Neural cell (in vitro differentiated cells): ENCODE measurements around the gene MCC.

Source experiments
- CTCF ChIP-seq: fragments of 450-650 bp; IDR thresholded peaks from 2 replicates; pipeline ENCODE4 v1.5.1; 2014; ENCODE audit warnings: antibody characterized with exemption, mild to moderate bottlenecking, moderate library complexity; ENCODE audit not compliant: poor library complexity, severe bottlenecking
- EP300 ChIP-seq: fragments of 450-650 bp; conservative IDR thresholded peaks from 2 replicates; pipeline ENCODE4 v1.6.1; 2014; ENCODE audit warnings: antibody characterized with exemption, mild to moderate bottlenecking, moderate library complexity; ENCODE audit not compliant: poor library complexity, severe bottlenecking
- EZH2 ChIP-seq: fragments of 200-600, 300-800 bp; shearing (Covaris generic), sonication (generic); IDR thresholded peaks from 2 replicates; pipeline ENCODE4 v1.6.1; 2014; ENCODE audit warnings: antibody characterized with exemption, low read length, borderline replicate concordance, mild to moderate bottlenecking; ENCODE audit not compliant: insufficient read depth, poor library complexity, severe bottlenecking
- MXI1 ChIP-seq: fragments of 450-650 bp; conservative IDR thresholded peaks from 2 replicates; pipeline ENCODE4 v1.6.1; 2014; ENCODE audit warnings: antibody characterized with exemption, mild to moderate bottlenecking; ENCODE audit not compliant: poor library complexity, severe bottlenecking
- POLR2AphosphoS5 ChIP-seq: IDR thresholded peaks from 2 replicates; pipeline ENCODE4 v1.6.1; 2012
- RAD21 ChIP-seq: fragments of 450-650 bp; conservative IDR thresholded peaks from 2 replicates; pipeline ENCODE4 v1.6.1; 2014; ENCODE audit warnings: antibody characterized with exemption, mild to moderate bottlenecking, moderate library complexity
- REST ChIP-seq: IDR thresholded peaks from 2 replicates; pipeline ENCODE4 v1.6.1; 2012; ENCODE audit warnings: borderline replicate concordance
- TAF1 ChIP-seq: IDR thresholded peaks from 2 replicates; pipeline ENCODE4 v1.6.1; 2012; ENCODE audit warnings: low read depth

- TF ChIP-seq CTCF (no peak), EZH2 (no peak), POLR2AphosphoS5 (no peak), EP300 (no peak), MXI1 (no peak), TAF1 (no peak), RAD21 (no peak), REST (no peak)
Observed at GRCh38 chr5:113166261-113166660, 322.0 kb downstream of the MCC start.
